GM19240 (cell line): ENCODE results near the gene PANX1.
"Not testable (repeated sequence)": the region's sequence is repeated elsewhere in the genome, so short reads cannot be mapped to it uniquely, and the experiment has no call there.

ENCODE experiments used
- DNase-seq: peaks from one replicate; pipeline ENCODE4 v3.0.0; 2011; ENCODE audit warnings: low spot score; ENCODE audit not compliant: insufficient read length

PANX1 gene

DNA sequence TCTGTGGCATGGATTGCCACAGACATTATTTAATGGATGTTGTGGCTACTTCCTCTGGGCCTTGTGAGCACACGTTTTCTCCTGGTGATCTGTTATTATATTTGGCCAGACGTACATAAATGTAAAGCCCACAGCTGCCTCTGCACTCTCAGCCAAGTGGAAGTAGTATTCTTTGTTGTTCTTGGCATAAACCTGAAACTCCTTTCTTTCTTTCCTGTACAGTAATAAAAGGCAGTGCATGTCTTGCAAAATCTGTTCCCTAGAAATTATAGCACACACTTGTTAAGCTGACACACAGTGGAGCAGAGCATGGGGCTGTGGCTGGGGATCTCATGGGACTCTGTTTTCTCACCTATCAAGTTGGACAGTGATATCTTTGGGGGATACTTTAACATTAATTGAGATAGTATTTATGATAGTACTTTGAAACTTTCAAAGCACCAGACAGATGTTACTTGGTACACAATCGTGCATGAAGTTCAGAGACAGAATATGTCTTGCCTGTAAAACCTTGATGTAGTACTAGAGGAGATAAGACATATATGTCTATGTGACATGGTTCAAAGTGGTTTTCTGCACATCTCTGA lies 20.9 kb downstream of the PANX1 start:
- no peak for DNase-seq

DNA sequence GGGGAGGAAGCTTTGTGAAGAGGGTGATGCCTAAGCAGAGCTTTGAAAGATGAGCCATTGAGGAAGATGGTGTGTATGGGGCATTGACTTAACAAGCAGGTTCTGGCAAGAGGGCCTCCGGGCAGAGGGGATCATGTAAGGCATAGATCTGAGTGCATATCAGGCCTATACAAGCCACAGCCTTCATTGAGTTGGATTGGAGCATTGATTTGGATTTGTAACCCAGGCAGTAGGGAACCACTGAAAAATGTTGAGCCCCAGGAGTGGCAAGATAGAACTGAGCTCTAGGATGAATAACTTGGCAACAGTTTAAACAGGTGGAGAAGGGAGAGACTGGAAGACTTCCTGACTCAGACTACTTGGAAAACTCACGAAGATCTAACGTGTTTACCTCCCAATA lies 21.4 kb downstream of the PANX1 start:
- no peak for DNase-seq

DNA sequence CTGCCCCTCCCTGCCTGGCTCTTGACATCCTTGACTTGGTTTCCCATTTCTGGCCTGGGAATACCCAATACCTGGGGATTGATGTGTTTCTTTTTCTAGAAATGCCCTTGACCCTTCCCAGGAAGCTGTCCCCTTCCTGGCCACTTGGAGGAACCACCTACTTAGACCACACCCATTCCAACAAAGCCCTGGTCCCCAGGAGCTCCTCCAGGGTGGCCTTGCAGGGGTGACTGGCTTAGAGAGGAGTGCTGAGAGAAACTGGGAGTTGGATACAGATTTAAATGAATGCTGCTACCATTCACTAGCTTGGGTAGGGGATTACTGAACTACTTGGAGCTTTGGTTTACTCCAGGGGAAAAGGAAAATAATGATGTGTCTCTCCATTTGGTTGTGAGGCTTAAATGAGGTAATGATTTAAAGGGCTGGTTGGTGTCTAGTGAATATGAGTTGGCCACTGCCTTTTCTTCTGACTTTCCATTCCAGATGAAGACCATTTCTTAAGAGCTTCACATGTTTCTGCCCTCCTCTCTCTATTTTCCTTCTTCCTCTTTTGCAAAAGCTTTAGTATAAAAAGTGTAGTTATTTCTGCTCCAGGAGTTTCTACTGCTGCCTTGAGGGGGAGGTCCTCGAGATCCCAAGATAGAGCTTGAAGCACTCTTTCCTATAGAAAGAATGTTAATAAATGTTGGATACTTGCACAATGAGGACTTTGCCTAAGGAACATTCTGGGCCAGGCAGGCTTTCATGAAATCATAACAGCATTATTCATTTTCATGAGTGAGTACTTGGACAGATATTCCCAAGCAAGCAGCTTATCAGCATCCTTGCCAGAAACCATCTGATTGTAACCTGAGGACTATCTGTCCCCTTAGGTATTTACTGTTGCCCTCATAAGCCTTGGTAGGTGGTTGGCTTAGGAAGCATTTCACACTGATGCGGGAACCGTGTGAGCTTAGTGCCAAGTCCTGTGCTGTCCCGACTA lies 22.4 kb downstream of the PANX1 start:
- no peak for DNase-seq

DNA sequence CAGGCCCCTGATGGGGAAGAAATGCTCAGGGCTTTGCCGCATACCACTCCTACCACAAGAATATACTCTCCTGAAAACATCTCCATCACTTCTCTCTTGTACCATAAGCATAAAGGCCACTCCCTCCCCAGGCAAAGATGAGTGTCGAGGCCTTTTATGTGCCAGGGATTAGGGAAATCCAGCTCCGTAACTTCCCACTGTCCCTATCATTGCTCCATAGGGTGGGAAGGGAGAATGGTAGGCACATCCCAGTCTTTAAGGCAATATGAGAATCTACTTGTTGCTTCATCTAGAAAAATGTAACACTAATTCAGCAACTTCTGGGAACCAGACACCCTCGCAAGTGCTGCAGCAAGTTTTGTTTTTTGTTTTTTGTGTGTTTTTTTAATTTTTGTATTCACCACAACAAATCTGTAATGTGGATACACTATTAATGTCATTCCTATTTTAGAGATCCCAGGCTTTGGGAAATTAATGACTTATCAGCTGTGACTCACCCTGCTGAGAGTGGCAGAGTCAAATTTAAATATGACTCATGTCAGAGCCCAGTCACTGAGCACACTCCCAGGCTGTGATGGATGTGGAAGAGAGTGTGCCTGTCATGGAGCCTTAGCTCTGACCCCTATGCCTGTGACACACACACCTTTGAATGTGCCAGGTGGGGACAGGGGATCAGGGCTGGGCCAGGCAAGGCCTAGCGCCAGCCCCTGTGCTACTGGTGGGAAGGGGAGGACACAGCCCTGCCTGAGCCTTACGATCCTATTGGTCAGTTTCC lies 23.4 kb downstream of the PANX1 start:
- no peak for DNase-seq

DNA sequence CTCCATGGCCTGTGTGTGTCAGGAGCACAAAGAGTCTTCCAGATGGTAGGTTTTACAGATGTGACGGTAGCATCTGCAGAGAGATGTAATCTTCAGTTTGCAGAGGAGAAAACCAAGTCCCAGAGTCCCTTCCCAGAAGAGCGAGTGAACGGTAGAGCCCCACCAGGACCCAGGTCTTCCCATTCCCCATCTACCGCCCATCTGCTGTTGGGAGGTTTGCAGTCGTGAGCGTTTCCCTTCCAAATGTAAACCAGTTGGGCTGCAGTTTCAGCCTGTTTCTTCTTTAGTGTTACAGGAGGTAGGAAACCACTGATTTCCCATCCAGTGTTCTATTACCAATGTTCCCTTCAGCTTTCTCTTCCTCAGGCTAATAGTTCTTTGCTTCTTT lies 24.0 kb downstream of the PANX1 start:
- no peak for DNase-seq

DNA sequence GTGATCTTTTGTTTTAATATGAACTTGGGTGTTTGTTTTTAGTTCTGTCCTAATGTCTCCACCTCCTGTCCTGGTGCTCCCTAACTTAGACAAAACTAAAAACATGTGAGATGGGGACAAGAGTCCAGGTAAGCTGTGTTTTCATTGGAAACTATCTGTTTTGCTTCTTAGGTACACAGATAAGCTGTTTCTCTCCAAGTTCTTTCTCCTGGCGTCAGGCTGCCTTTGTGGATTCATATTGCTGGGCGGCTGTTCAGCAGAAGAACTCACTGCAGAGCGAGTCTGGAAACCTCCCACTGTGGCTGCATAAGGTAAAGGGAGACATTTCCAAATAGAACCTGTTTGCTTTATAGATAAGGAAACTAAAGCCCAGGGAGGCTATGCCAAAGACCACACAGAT lies 24.7 kb downstream of the PANX1 start:
- DNase-seq = no peak

DNA sequence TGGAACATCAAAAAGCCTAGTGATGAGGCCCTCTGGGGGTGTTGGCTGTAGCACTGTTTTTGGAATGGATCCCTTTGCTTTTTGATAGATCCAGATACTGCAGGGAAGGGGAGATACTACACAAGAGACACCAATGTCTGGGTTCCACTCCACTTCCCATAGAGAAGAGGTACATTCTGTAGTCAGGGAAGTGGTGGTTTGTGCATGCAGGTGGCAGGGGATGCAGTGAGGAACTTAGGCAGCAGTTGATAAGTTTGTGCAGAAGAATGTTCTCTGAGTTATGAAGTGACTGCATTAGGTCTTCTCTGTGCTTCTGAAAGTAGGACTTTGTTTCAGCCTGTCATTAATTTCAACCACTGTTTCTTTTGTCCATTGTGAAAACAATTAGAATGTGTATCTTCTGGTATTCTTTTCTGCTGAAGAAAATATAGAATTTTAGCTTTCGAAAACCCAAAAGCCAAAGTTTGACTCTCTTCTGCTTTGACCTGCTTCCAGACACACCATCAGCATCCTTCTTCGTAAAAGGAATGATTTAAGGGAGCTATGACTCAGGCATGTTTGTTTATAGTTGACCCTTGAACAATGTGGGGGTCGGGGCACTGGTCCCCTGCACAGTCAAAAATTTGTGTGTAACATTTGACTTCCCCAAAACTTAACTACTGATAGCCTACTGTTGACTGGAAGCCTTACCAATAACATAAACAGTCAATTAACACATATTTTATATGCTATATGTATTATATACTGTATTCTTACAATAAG lies 25.6 kb downstream of the PANX1 start:
- no peak for DNase-seq

DNA sequence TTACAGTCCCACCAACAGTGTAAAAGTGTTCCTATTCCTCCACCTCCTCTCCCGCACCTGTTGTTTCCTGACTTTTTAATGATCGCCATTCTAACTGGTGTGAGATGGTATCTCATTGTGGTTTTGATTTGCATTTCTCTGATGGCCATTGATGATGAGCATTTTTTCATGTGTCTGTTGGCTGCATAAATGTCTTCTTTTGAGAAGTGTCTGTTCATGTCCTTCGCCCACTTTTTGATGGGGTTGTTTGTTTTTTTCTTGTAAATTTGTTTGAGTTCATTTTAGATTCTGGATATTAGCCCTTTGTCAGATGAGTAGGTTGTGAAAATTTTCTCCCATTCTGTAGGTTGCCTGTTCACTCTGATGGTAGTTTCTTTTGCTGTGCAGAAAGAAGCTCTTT lies 28.7 kb downstream of the PANX1 start:
- not testable (repeated sequence) for DNase-seq

DNA sequence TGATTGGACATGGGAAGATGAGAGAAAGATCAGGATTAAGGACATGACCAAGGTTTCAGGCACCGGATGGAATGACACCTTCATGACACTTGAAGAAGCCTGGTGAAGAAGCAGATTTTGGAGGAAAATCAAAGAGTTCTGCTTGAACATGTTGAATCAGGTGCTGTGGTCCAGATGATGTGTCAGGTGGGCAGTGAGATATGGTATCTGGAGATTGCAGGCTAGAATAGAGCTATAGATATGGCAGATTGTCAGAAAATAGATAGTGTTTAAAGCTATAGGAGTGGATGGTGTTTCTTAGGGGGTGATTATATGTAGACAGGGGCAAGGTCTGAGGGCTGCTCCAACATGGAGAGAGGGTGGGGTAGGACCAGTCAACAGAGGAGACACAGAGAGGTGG lies 40.2 kb downstream of the PANX1 start:
- DNase-seq = no peak

DNA sequence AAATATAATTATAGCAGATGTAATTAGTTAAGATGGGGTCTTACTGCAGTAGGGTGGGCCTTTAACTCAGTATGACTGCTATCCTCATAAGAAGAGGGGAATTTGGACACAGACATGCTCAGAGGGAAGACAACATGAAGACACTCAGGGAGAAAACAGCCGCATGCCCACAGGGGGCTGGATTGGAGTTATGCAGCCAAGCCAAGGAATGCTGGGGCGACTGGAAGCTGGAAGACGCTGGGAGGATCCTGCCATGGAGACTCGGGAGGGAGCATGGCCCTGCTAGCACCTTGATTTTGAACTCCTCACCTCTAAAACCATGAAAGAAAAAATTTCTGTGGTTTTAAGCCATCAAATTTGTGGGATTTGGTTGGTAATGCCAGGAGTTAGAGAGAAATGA lies 40.9 kb downstream of the PANX1 start:
- no peak for DNase-seq

DNA sequence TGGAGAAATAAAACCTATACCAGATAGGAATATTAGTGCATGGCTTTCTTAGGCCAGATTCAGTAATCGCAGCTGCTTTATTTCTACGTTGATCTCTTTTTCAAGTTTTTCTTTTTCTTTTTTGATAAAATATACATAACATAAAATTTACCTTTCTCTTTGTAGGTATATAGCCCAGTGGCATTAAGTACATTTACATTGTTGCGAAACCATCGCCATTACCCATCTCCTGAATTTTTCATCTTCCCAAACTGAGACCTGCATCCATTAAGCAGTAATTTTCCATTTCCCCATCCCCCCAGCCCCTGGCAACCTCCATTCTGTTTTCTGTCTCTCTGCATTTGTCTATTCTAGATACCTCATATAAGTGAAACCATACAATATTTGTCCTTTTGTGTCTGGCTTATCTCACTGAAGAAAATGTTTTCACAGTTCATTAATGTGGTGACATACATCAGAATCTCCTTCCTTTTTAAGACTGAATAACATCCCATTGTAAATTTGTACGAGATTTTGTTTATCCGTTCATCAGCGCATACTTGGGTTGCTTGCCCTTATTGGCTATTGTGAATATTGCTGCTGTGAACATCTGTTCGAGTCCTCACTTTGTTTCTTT lies 41.4 kb downstream of the PANX1 start:
- DNase-seq = no peak

DNA sequence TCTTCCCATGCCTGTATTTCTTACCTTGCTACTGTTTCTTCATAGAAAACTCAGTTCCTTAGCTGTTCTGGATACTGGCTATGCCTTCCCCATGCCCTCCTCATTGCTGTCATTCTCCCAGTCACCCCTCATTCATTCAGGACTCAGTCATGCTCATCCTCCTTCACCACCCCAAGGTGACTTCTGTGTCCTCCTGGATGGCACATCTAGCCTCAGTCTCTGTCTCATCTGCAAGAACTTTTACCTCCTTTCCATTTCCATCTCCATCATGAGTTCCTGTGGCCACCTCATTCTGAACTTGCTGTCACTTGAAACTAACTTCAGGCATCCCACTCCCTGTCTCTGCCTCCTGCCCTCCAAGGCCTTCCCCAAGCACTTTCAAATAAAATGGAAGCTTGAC lies 42.3 kb downstream of the PANX1 start:
- no peak for DNase-seq

DNA sequence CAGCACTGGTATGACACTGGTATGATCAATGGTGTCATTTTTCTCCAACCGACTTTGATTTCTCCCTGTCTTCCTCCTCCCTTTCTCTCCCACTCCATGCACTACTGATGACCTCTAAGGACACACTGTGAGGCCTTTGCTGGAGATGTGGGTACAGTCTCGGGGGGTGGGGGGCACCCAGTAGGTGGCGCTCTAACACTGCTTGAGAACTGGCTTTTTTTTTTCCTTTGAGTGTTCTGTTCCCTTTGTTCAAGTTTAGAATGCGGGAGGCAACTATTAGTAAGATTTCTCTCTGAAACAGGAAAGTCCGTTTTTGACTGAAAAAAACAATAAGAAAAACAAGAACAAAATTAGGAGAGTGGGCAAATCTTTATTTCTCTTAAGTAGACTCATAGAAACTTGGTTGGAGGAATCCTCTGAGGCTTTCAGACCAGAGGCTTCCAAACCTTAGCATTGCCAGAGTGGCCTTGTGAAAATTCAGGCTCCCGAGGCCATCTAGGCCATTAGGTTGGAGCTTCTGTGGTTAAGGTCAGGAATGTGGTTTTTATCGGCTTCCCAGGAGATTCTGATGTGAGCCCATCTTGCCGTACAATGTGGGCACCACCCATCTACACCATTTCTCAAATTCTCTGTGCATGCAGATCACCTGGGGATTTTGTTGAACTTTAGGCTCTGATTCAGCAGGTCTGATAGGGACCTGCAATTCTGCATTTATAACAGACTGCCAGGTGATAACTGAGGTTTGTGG lies 43.2 kb downstream of the PANX1 start:
- no peak for DNase-seq

DNA sequence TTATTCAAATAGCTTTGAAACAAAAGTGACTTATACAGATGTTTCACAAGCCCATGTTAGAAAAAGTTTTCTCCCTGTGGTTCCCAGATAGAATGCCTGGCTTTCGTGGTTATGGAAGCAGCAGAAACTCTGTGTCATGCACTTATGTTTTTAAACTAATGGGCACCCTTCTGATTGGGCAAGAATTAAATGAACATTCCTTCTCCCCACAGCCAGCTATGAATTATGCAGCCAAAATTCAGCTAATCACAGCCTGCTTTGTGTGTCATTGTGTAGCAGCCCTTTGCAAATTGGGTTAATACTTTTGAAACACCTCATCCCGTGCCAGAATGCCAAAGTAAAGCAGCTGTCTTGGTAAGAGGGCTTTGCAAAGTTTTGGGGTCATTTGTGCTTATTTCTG lies 46.9 kb downstream of the PANX1 start:
- DNase-seq = no peak

DNA sequence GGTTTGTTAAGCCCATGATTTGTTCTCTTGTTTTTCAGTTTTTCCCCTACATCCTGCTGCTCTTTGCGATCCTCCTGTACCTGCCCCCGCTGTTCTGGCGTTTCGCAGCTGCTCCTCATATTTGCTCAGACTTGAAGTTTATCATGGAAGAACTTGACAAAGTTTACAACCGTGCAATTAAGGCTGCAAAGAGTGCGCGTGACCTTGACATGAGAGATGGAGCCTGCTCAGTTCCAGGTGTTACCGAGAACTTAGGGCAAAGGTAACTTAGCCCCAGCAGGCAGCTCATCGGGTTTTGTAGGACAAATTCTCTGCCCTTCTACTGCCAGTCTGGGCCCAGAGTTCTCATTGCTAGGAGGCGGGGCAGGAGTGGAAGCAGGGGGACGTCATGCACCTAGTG lies 49.7 kb downstream of the PANX1 start:
- DNase-seq = no peak

DNA sequence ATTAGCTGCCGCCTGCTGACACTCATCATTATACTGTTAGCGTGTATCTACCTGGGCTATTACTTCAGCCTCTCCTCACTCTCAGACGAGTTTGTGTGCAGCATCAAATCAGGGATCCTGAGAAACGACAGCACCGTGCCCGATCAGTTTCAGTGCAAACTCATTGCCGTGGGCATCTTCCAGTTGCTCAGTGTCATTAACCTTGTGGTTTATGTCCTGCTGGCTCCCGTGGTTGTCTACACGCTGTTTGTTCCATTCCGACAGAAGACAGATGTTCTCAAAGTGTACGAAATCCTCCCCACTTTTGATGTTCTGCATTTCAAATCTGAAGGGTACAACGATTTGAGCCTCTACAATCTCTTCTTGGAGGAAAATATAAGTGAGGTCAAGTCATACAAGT lies 51.1 kb downstream of the PANX1 start:
- DNase-seq = no peak

DNA sequence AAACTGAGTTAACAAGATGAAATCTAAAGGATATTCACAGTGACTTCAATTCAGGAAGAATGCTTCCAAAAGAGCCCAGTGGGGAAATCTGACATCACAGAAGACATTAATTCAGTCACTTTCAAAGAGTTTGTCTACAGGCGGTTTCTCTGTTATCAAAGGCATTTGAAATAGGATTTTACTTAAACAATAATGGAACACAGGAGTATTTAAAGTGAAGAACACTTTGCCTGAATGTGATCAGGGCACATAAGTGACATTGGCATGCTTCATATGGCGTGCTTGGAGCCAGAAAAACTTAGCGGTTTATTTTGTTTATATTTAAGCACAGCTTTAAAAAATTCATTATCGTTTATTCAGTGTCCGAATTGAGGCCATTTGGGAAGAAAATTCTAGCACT lies 52.9 kb downstream of the PANX1 start:
- no peak for DNase-seq

DNA sequence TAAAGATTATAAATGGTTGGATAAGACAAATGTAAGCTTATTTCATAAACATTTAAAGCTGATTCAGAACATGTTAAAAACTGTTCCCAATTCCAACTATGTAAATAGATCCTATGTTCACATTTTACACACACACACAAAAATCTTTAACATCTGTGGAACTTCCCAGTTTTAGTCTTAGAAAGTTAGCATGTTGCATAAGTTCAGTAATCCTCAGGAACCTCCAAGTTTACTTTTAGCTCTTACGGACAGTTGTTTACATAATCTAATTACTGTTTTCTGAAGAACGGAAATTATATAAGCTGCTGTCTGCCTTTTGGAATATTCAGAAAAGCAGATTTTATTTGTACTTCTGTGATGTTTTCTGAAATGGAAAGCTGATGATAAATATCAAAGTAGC lies 53.3 kb downstream of the PANX1 start:
- DNase-seq = no peak

DNA sequence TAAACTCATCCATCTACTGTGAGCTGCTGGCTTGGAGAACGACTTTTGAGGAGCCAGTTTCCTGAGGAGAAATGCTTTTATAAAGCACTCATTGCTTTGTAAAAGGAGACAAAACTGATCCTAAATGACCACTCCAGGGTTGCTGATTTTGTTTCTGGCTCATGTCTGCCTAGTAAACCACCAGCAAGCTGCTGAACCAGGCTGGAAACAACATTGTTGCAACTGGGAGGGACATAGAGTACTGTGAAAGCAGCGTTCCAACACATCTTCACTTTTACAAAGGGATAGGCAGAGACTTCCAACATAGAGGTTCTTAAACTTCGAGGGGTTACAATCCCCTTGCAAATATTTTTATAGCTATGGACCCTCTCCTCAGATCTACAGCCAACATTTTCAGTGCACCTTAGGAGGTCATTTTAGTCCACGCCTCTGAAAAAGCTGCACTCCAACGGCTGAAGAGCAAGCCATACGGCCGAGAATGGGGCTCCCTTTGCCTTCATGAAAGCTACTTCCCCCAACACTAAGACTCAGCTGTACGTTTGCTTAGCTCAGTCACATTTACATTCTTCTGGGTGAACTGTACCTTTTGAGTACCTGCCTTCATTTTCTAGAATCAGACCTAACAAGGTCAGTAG lies 54.7 kb downstream of the PANX1 start:
- DNase-seq = no peak

DNA sequence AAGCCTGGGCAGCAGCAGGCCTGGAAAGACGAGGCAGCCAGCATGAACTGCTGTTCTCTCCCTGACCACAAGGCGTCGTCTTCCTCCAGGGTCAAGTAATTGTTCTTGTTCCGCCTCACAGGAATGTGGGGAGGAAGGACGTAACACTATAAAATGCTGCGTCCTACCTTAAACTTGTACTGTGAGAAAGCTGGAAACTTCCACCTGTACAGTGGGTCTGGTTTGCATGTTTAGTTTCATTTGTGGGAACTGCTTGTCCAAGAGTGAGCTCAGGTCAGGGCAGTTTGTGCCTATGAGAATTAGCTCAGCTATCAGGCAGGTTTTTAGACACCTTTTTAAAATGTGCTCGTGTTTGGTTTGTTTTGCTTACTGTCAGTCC lies 55.2 kb downstream of the PANX1 start:
- peak; percentile 23 for DNase-seq
